HUDEP-2 (cell line): ENCODE data around the gene ACOT13.
A peak's percentile ranks its signal among the peaks of the same experiment; 100 is the strongest.
"Not testable (repeated sequence)": the region's sequence is repeated elsewhere in the genome, so short reads cannot be mapped to it uniquely, and the experiment has no call there.

Source experiments
- DNase-seq, 76 experiments: peaks; one replicate each; lab custom pipeline; 2025; ENCODE audit not compliant: unreplicated experiment in 76 of 76; lab: John Stamatoyannopoulos, UW

ACOT13 gene

DNA sequence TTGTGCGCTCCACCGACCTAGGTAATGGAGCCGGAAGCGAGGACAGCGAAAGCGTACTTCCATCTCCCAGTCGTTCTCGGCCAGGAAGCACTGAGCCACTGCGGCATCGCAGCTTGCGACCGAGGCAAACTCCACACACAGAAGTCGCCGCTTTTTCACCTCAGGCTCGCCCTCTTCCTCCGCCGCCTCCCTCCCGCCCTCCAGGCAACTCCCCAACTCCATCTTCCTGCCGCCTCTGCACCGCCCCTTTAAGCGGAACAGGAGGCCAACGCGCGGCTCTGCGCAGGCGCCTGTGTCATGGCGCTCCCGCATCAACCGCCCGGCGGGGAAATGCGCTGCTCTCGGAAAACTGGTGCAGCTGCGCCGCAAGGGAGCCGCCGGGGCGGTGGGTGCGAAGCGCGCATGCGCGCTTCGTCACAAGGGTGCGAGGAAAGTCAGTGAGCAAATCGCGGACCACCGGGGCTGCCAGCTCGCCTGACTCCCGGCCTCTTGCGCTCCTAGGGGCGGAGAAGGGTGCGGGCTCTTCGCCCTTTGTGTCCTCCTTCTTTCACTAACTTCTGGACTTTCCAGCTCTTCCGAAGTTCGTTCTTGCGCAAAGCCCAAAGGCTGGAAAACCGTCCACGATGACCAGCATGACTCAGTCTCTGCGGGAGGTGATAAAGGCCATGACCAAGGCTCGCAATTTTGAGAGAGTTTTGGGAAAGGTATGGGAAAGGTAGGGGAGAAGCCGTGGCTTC lies at the start of gene ACOT13, which contains the start of gene TDP2:
ACOT13 (plus strand) TSS at position 437 of the 737 bp plus-strand sequence; CDS start at position 624, 187 bp downstream.
TDP2 (minus strand) TSS at position 259 of the 737 bp plus-strand sequence; CDS start at position 222, 37 bp downstream.
- peak; percentile 68 to 99 (median 97) for DNase-seq

DNA sequence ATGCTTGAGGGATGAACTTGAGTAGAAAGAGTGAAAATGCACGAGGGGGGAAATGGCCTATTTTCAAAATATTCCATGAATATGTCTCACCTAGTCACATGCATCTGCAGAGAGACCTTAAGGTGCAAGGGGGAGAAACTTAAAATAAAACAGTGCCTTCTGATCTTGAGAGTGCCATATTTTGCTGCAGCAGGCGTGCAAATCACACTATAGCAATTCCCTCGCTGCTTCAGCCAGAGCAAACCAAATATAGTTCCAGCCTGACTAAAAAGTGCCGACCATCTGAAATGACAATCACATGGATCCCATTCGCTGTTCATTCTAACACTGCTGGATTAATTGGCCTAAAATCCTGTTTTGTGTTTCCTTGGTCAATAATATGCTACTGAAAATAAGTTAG lies 47.2 kb upstream of the ACOT13 start:
- no peak for DNase-seq

GRCh38 chr6:24620637-24621036 lies 46.2 kb upstream of the ACOT13 start:
- no peak for DNase-seq

DNA sequence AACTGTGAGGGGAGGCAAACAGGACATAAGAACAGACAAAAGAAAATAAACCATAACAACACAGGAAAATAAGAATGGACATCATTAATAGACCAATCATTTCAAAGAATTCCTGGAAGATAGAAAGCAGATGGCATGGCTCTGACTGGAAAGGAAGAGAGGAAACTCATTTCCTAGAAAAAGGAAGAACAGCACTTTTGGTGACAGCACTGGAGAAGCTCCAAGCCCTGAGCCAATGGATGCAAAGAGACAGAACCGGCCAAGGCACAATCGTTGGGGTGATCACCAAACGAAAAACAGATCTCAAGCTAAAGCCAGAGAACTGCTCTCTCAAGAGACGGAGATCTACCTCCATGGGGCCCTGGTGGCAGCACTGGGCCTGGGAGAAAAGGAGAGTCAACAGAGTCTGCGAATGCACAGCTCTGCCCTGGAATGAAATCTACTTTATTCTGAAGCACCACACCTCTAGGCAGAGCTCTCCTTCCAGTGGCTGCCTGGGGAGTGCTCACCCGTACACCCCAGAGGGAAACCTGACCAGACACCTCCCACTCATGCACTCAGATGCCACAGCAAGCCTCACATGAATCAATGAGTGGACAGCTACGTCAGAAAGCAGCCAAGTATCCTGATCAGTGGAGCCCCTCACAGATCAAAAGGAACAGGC lies 45.1 kb upstream of the ACOT13 start:
- DNase-seq: no peak

DNA sequence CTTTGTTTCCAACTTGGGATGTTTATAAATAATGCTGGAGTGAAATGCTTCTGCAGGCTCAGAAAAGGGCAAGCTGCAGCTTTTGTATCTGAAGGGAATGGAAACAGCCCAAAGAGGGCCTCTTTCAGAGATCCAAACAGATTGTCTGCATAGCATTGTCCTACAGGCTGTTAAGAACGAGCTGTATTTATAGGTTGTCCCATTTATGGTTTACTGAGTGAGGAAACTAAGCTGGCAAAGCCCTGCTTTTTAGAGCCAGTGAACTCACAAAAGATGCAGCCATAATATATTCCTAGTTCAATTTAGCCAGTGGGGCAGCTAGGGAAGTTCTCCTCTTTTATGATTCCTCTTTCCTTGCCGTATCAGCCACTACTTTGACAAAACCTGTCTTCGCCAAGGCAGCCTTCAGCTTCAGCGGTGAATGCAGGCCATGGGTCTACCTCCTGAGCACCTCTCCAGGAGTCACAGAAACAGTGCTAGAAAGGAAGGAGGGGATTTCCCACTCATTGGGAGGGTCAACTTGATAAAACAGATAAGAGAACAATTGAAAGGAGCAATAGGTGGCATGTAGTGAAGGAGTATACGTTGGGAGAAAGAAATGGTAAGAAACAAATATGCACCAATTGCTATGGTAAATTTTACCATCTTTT lies 35.9 kb upstream of the ACOT13 start:
- DNase-seq: no peak

GRCh38 chr6:24631671-24632070 lies 35.2 kb upstream of the ACOT13 start:
- no peak for DNase-seq

DNA sequence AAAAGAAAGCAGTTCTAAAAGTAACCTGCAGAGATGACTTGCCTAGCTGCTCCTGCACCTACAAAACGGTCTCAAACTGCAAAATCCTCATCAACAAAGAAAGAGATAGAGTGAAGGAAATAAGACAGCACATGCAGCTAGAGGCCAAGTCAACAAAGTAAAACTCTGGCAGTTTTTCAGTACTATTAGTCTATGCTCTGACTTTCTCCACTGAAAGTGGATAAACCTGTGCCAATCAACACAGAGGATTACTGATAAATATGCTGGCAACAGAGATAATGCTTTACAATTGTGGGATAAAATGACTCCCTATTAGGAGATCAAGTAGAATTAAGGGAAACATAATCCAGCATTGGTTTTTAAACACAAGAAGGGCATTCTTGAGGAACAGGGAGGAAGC lies 34.3 kb upstream of the ACOT13 start:
- DNase-seq: no peak

GRCh38 chr6:24636681-24637080 lies 30.2 kb upstream of the ACOT13 start:
- no peak for DNase-seq

DNA sequence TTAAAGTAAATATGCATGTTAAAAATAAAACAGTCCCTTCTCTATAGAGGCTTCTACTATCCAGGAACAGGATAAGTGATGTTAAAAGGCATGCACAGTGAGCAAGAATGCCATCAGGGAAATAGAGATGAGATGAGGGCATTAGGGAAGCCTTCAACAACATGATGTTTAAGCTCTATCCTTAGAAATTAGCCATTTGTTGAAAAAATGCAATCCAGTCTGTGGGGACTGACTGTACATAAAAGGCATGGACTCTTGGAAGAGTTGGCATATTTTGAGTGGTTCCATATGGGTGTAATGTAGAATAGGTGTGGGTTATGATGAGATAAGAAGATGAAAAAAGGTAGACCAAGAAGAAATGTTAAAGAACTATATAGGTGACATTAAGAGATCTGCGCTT lies 26.7 kb upstream of the ACOT13 start:
- no peak for DNase-seq

DNA sequence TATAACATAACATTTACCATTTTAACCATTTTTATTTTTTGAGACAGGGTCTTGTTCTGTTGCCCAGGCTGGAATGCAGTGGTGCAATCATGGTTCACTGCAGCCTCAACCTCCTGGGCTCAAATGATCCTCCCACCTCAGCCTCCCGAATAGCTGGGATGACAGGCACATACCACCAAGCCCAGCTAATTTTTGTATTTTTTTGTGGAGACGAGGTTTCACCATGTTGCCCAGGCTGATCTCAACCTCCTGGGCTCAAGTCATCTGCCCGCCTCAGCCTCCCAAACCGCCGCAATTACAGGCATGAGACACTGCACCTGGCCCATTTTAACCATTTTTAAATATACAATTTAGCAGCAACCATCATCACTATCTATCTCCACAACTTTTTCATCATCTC lies 26.2 kb upstream of the ACOT13 start:
- not testable (repeated sequence) for DNase-seq

- no peak for DNase-seq
Measured at GRCh38 chr6:24642061-24642460, 24.8 kb upstream of the ACOT13 start.

GRCh38 chr6:24643920-24644319 lies 23.0 kb upstream of the ACOT13 start:
- DNase-seq: no peak

DNA sequence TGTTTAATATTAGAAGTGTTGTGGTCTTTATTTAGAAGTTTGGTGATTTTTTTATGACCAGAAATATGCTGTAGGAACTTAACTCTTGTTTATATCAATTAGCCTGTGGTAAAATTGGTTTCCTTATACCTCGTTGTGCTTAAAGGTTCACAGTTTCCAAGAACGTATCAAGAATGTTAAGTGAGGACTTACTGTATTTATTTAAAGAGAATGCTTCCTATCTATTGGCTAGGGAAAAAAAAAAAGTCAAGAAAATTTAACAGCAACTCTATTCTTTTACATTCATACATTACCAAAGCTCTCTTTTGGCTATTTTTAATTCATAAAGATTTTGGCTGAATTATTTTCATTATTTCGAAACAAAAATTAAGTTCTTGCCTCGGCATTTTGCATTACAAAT lies 22.5 kb upstream of the ACOT13 start:
- no peak for DNase-seq

DNA sequence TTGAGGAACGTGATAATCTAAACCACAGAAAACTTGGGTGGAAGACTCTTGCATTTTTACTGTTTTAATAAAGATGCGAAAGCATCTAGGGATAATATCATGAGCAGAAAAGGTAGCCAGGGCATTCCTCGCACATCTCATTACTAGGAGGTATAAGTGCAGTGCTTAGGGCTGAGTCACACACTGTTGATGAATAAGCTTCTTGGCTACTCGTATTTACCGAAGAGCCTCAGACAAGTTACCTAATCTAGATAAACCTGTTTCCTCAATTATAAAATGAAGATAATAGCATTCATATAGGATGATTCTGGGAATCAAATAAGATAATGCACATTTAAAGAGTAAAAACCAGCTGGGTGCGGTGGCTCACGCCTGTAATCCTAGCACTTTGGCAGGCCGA lies 20.1 kb upstream of the ACOT13 start:
- no peak for DNase-seq

DNA sequence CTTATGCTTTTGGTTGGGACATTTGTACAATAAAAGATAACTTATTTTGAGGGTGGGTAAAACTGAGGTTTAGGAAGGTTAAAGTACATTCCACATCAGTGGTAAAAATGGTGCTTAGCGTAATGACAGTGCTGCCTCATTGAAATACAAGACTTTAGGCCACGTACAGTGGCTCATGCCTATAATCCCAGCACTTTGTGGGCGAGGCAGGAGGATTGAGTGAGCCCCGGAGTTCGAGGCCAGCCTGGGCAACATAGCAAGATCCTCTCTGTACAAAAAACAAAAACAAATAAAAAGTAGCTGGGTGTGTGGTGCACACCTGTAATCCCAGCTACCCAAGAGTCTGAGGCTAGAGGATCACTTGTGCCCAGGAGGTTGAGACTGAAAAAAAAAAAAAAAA lies 18.6 kb upstream of the ACOT13 start:
- no peak for DNase-seq

DNA sequence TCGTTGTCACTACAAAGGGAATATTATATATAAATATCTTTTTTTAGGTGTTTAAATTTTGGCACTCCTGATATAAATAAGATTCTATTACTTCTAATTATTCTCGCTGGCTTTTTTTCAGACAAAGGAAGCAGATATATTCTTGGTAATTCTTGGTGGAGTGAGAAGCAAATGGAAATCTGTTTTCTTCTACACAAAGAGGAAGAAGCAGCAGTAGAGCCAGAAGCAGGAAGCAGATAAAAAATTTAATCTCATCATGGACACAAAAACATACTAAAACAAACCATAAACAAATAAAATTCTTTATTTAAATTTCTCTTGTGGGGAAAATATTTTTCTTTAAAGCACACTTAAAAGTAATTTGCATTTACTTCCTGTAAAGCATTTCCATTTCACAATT lies 17.2 kb upstream of the ACOT13 start:
- DNase-seq: no peak

DNA sequence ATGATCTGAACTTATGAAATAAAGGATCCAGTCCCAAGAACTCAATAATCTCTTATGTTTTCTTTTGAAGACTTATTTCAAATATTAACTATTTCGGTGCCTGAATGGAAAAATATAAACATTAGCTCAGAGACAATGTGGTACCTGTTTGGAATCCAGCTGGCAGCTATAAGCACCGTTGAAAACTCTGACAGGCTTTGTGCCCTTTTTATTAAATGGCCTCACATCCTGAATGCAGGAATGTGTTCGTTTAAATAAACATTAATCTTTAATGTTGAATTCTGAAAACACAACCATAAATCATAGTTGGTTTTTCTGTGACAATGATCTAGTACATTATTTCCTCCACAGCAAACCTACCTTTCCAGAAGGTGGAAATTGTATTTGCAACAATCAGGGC lies 16.5 kb upstream of the ACOT13 start:
- no peak for DNase-seq

- no peak for DNase-seq
Measured at GRCh38 chr6:24655215-24655614, 11.7 kb upstream of the ACOT13 start.

DNA sequence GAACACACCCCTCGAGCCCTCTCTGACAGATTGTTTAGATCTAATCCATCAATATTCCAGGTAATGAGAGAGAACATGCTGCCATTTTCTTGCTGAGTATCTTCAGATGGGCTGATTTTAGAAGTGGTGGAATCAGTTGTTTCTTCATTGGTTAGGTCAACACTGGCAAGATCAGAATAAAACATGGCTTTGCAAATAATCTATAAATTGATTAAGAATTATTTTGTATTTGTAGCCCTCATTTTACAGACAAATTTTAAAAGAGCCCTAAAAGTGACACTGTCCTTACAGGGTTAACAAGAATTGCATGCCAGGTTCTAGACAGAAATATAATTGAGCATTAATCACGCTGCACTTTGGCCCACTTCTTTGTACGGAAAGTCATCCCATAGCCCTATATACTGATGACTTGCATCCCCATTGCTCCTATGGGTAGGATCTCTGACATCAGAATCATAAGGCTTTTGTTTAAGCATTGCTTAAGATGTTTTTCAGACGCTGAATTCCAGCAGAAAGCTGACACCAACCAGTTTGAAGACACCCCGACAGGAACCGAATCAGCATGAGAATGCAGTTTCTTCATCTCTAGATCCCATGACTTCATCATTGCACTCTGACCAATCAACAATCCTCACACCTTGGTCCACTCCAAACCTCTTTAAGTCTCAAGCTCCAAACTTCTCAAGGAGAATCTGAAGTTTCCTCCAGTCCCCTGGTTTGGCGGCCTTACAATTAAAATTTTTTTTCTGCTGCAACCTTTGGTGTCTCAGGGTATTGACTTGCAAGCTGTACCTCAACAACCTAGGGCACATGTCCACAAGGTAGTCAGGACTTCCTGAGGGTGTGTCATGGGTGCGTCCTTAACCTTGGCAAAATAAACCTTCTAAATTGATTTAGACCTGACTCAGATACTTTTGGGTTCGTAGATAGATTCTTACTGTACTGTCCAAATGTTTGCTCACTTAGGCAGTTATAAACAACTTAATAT lies 8.0 kb upstream of the ACOT13 start:
- no peak for DNase-seq

GRCh38 chr6:24659561-24659960 lies 7.3 kb upstream of the ACOT13 start:
- DNase-seq: no peak

GRCh38 chr6:24660105-24660504 lies 6.8 kb upstream of the ACOT13 start:
- DNase-seq: no peak
